Caco-2 (cell line): ENCODE measurements around the gene PRKX. TPM values are rescaled to one million over a fixed set of nuclear protein-coding genes. Genes with fewer than 3 reads are reported as not detected.
"Not testable (repeated sequence)": the region's sequence is repeated elsewhere in the genome, so short reads cannot be mapped to it uniquely, and the experiment has no call there.

ENCODE experiments used
- BruUV-seq: library from RNA; stranded (reverse); fragments of 400-500 nt; replicated peaks from 2 replicates; lab custom pipeline; 2021; lab: Mats Ljungman, UMichigan
- CTCF ChIA-PET: fragments of 300-600 bp; sonication (Branson Sonifier 250); formaldehyde crosslinking; loops from one replicate; lab custom pipeline; 2022; ENCODE audit warnings: antibody characterized with exemption; lab: Charles Lee
- POLR2A ChIA-PET: fragments of 300-600 bp; sonication (Branson Sonifier 250); formaldehyde crosslinking; loops from one replicate; lab custom pipeline; 2022; ENCODE audit warnings: antibody characterized with exemption; lab: Charles Lee
- DNase-seq, 2 experiments: peaks; one replicate each; pipeline versions ENCODE4 v3.0.0 to v3.0.0-alpha.2; 2020 to 2022
- H3K27me3 ChIP-seq: replicated peaks from 2 replicates; pipeline ENCODE4 v1.6.0; 2011; ENCODE audit warnings: low read length; ENCODE audit not compliant: control insufficient read depth, insufficient read depth
- H3K36me3 ChIP-seq: 2 replicates; pipeline ENCODE4 v1.5.1; 2011; ENCODE audit warnings: low read length; ENCODE audit not compliant: control insufficient read depth, insufficient read depth
- H3K4me1 ChIP-seq: fragments of 250-450 bp; sonication (Bioruptor Pico); 2 replicates; pipeline ENCODE4 v1.5.1; 2020; ENCODE audit warnings: mild to moderate bottlenecking
- H3K4me3 ChIP-seq: 2 replicates; pipeline ENCODE4 v1.5.1; 2011; ENCODE audit warnings: low read depth, mild to moderate bottlenecking, control low read depth, low read length
- H3K9me3 ChIP-seq: fragments of 250-450 bp; sonication (Bioruptor Pico); 2 replicates; pipeline ENCODE4 v1.5.1; 2020; ENCODE audit warnings: mild to moderate bottlenecking, moderate library complexity
- H3K27ac Mint-ChIP-seq: one replicate; pipeline ENCODE4 v1.8.0; 2022; ENCODE audit warnings: mixed read lengths; ENCODE audit not compliant: unreplicated experiment
- H3K27me3 Mint-ChIP-seq: one replicate; pipeline ENCODE4 v1.8.0; 2022; ENCODE audit warnings: mixed read lengths; ENCODE audit not compliant: insufficient read depth, unreplicated experiment
- H3K36me3 Mint-ChIP-seq: one replicate; pipeline ENCODE4 v1.8.0; 2022; ENCODE audit warnings: mild to moderate bottlenecking, mixed read lengths; ENCODE audit not compliant: insufficient read depth, unreplicated experiment
- H3K4me1 Mint-ChIP-seq: one replicate; pipeline ENCODE4 v1.8.0; 2022; ENCODE audit warnings: low read depth, mixed read lengths; ENCODE audit not compliant: unreplicated experiment
- H3K4me3 Mint-ChIP-seq: one replicate; pipeline ENCODE4 v1.8.0; 2022; ENCODE audit warnings: mild to moderate bottlenecking, moderate library complexity, mixed read lengths; ENCODE audit not compliant: unreplicated experiment
- H3K9me3 Mint-ChIP-seq: one replicate; pipeline ENCODE4 v1.8.0; 2022; ENCODE audit warnings: mixed read lengths; ENCODE audit not compliant: unreplicated experiment
- intact Hi-C: fragments of 100-400 bp; cut with micrococcal nuclease; formaldehyde crosslinking; loops from one replicate; pipeline ENCODE4 v1.10.0; 2022; ENCODE audit not compliant: unreplicated experiment
- total RNA-seq: library from RNA; stranded (reverse); gene quantifications from 2 replicates; pipeline ENCODE4 v1.2.3, GENCODE V29; 2022
- TF ChIP-seq, protein P1 (sequence below), 2 experiments: fragments of 200-600 bp in 1 of 2; IDR thresholded peaks; 1 replicate in 1 of 2; 2 replicates in 1 of 2; pipeline versions ENCODE4 v1.5.1 to v1.8.0; 2011 to 2022; ENCODE audit warnings: antibody characterized with exemption in 1 of 2, control low read depth in 1 of 2, inconsistent platforms in 1 of 2, low read depth in 1 of 2, low read length in 1 of 2, mild to moderate bottlenecking in 1 of 2, moderate library complexity in 1 of 2; ENCODE audit not compliant: insufficient read depth in 1 of 2, severe bottlenecking in 1 of 2, unreplicated experiment in 1 of 2

The PRKX gene
- total RNA-seq, 1 experiment from 2014 or later = 20.3 TPM

DNA sequence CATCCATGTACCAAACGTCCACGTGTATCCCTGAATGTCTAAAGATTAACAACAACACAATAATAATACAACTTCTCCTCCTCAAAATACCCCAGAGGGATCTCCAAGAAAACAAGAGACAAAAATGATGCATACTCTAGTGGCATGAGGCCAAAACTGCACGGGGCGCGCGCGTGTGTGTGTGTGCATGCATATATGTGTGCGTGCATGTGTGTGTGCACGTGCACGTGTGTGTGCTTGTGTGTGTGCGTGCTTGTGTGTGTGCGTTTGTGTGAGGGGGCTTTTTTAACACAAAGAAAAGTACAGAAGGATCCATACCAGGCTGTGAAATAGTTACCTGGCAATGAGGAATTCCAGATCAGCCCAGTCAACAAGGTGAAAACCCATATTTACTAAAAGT is 48.5 kb downstream of the PRKX start:
- ChIA-PET POLR2A (no interaction called here), CTCF (no interaction called here)
- Mint-ChIP-seq H3K27me3 (no peaks in the 10 kb centered on the region), H3K27ac (no peak overlapping the region), H3K36me3 (peaks cover 11% of the 10 kb centered on the region), H3K4me3 (no peak overlapping the region), H3K4me1 (peaks cover 19% of the 10 kb centered on the region), H3K9me3 (no peaks in the 10 kb centered on the region)
- Histone ChIP-seq H3K4me3 (no peak overlapping the region), H3K9me3 (no peaks in the 10 kb centered on the region), H3K4me1 (peaks cover 9% of the 10 kb centered on the region; the same call in 1 of the 2 replicates), H3K36me3 (no peaks in the 10 kb centered on the region), H3K27me3 (no peaks in the 10 kb centered on the region)
- no TSS peak for BruUV-seq
- intact Hi-C loops = loop anchor here (5.0 kb wide), 2 partner anchors 32 to 47 kb away; partner anchors contain the start of gene PRKX
- no peak for DNase-seq
- TF ChIP-seq, protein P1, sequence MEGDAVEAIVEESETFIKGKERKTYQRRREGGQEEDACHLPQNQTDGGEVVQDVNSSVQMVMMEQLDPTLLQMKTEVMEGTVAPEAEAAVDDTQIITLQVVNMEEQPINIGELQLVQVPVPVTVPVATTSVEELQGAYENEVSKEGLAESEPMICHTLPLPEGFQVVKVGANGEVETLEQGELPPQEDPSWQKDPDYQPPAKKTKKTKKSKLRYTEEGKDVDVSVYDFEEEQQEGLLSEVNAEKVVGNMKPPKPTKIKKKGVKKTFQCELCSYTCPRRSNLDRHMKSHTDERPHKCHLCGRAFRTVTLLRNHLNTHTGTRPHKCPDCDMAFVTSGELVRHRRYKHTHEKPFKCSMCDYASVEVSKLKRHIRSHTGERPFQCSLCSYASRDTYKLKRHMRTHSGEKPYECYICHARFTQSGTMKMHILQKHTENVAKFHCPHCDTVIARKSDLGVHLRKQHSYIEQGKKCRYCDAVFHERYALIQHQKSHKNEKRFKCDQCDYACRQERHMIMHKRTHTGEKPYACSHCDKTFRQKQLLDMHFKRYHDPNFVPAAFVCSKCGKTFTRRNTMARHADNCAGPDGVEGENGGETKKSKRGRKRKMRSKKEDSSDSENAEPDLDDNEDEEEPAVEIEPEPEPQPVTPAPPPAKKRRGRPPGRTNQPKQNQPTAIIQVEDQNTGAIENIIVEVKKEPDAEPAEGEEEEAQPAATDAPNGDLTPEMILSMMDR (IDR thresholded peaks at IDR 0.05; ENCODE audit: insufficient read depth in 1 of 2, low read depth in 1 of 2, low read length in 1 of 2, severe bottlenecking in 1 of 2, unreplicated experiment in 1 of 2) = no peak

DNA sequence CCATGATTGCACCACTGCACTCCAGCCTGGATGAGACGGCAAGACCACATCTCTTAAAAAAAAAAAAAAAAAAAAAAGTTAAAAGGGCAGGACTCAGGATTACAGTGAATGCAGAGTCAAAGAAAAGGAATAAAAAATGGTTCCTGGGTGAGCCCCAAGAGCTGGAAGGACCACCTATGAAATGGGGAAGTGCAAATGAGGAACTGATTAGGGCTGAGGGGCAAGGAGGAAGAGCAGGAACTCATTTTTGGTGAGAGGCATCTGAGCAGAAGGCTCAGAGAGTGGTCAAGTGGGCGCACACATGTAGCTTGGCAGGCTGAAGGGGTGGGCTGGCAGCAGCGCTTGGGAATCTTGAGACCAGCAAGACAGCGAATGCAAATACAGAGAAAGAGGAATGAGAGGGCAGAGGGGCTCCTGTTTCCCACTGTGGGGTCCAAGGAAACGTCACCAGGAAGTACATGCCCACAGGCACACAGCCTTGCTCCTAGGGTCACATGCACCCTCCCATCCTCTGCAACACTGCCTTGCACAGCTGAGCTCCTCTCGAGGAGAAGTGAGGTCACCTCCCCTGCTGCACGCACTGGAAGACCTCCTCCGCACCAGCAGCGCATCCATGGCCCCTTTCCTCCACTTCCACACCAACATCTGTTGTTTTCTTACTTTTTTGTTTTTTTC is 49.7 kb downstream of the PRKX start:
- BruUV-seq, POLR2A ChIA-PET, H3K9me3 Mint-ChIP-seq: not testable (repeated sequence)

DNA sequence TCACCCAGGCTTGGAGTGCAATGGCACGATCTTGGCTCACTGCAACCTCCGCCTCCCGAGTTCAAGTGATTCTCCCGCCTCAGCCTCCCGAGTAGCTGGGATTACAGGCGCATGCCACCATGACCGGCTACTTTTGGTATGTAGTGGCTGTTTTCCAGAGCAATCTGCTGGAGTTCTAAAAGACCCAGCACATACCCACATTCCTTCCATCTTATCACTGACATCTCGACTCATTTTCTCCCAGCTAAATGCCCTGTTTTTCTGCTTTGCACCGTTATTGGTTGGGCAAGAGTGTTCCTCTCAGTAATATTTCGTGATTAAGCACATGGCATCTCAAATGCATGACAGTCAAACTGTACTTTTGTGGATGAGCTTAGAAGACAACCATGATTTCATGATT is 53.7 kb downstream of the PRKX start:
- Histone ChIP-seq H3K27me3 (no peaks in the 10 kb centered on the region), H3K4me1 (peaks cover 9% of the 10 kb centered on the region; the same call in 1 of the 2 replicates), H3K4me3 (no peak overlapping the region), H3K9me3 (no peaks in the 10 kb centered on the region), H3K36me3 (no peaks in the 10 kb centered on the region)
- CTCF ChIA-PET = no interaction called here
- Mint-ChIP-seq H3K9me3 (no peaks in the 10 kb centered on the region), H3K27me3 (no peaks in the 10 kb centered on the region), H3K4me1 (peaks cover 22% of the 10 kb centered on the region), H3K4me3 (no peak overlapping the region), H3K36me3 (peaks cover 16% of the 10 kb centered on the region), H3K27ac (peak overlapping the region; percentile 29)
- BruUV-seq = no TSS peak
- POLR2A ChIA-PET = no interaction called here
- no peak for DNase-seq
- intact Hi-C loops = loop anchor here (5.0 kb wide), 2 partner anchors 38 to 53 kb away; partner anchors contain the start of gene PRKX
- TF ChIP-seq, protein P1 (IDR thresholded peaks at IDR 0.05; ENCODE audit: insufficient read depth in 1 of 2, low read depth in 1 of 2, low read length in 1 of 2, severe bottlenecking in 1 of 2, unreplicated experiment in 1 of 2) = no peak

More for the DNA sequence above, 49.7 kb downstream of the PRKX start:
- H3K4me3 Mint-ChIP-seq, CTCF ChIA-PET, H3K27me3 ChIP-seq, H3K36me3 ChIP-seq, H3K4me1 ChIP-seq, H3K4me3 ChIP-seq, H3K9me3 ChIP-seq, DNase-seq, H3K27me3 Mint-ChIP-seq, H3K27ac Mint-ChIP-seq: not testable (repeated sequence)
- H3K36me3 Mint-ChIP-seq = peaks cover 13% of the 10 kb centered on the region
- H3K4me1 Mint-ChIP-seq = peaks cover 22% of the 10 kb centered on the region
- intact Hi-C loops = loop anchor here (5.0 kb wide), 2 partner anchors 34 to 49 kb away; partner anchors contain the start of gene PRKX
